WTC11 (cell line): ENCODE data around the gene VWA3B. TPM values are rescaled to one million over a fixed set of nuclear protein-coding genes. Genes with fewer than 3 reads are reported as not detected.

Source experiments
- ATAC-seq: fragments of 200-7000 bp; cut with Tn5 transposase; 2 replicates; pipeline ENCODE4 v1.10.0; 2021; ENCODE audit warnings: mild to moderate bottlenecking, moderate library complexity
- CTCF ChIA-PET: fragments of 300-600 bp; sonication (Branson Sonifier 250); formaldehyde crosslinking; loops from one replicate; lab custom pipeline; 2021; ENCODE audit warnings: antibody characterized with exemption; lab: Charles Lee
- POLR2A ChIA-PET: fragments of 350-600 bp; sonication (Branson Sonifier 250); formaldehyde crosslinking; loops from one replicate; lab custom pipeline; 2021; ENCODE audit warnings: antibody characterized with exemption; lab: Charles Lee
- DNase-seq: peaks from one replicate; pipeline ENCODE4 v3.0.0; 2021; ENCODE audit warnings: low spot score
- H3K27ac Mint-ChIP-seq: 2 replicates; pipeline ENCODE4 v1.8.0; 2021; ENCODE audit warnings: mixed read lengths
- H3K27me3 Mint-ChIP-seq: 2 replicates; pipeline ENCODE4 v1.8.0; 2021; ENCODE audit warnings: low read depth, mild to moderate bottlenecking, moderate library complexity, mixed read lengths
- H3K36me3 Mint-ChIP-seq: 2 replicates; pipeline ENCODE4 v1.8.0; 2021; ENCODE audit warnings: mixed read lengths
- H3K4me1 Mint-ChIP-seq: 2 replicates; pipeline ENCODE4 v1.8.0; 2022; ENCODE audit warnings: mixed read lengths
- H3K4me3 Mint-ChIP-seq: 2 replicates; pipeline ENCODE4 v1.8.0; 2021; ENCODE audit warnings: mild to moderate bottlenecking, moderate library complexity, mixed read lengths
- H3K9me3 Mint-ChIP-seq: 2 replicates; pipeline ENCODE4 v1.8.0; 2021; ENCODE audit warnings: mixed read lengths
- AFF4 ChIP-seq: sonication (generic); formaldehyde crosslinking; IDR thresholded peaks from 2 replicates; pipeline ENCODE4 v1.8.1; 2023; ENCODE audit warnings: mild to moderate bottlenecking, missing genetic modification reagents, borderline replicate concordance
- ARID4B ChIP-seq: sonication (generic); formaldehyde crosslinking; IDR thresholded peaks from 2 replicates; pipeline ENCODE4 v1.8.0; 2023; ENCODE audit warnings: missing genetic modification reagents, mild to moderate bottlenecking, borderline replicate concordance
- ATF1 ChIP-seq: sonication (generic); formaldehyde crosslinking; IDR thresholded peaks from 2 replicates; pipeline ENCODE4 v1.8.1; 2023; ENCODE audit warnings: mild to moderate bottlenecking, moderate library complexity, missing genetic modification reagents
- ATF2 ChIP-seq: sonication (generic); formaldehyde crosslinking; IDR thresholded peaks from 2 replicates; pipeline ENCODE4 v1.8.1; 2022; ENCODE audit warnings: low read depth, missing genetic modification reagents, borderline replicate concordance
- CREB1 ChIP-seq: sonication (generic); formaldehyde crosslinking; IDR thresholded peaks from 2 replicates; pipeline ENCODE4 v1.8.0; 2023; ENCODE audit warnings: mild to moderate bottlenecking, missing genetic modification reagents
- E2F1 ChIP-seq: sonication (generic); formaldehyde crosslinking; IDR thresholded peaks from 2 replicates; pipeline ENCODE4 v1.8.0; 2022; ENCODE audit warnings: mild to moderate bottlenecking, missing genetic modification reagents
- E2F4 ChIP-seq: sonication (generic); formaldehyde crosslinking; IDR thresholded peaks from 2 replicates; pipeline ENCODE4 v1.8.1; 2022; ENCODE audit warnings: low read depth, mild to moderate bottlenecking, moderate library complexity, missing genetic modification reagents, borderline replicate concordance
- ESRRA ChIP-seq: sonication (generic); formaldehyde crosslinking; IDR thresholded peaks from 2 replicates; pipeline ENCODE4 v1.8.1; 2022; ENCODE audit warnings: mild to moderate bottlenecking, missing genetic modification reagents, borderline replicate concordance
- IRF1 ChIP-seq: sonication (generic); formaldehyde crosslinking; IDR thresholded peaks from 2 replicates; pipeline ENCODE4 v1.8.0; 2023; ENCODE audit warnings: missing genetic modification reagents
- NR3C1 ChIP-seq: sonication (generic); formaldehyde crosslinking; conservative IDR thresholded peaks from 2 replicates; pipeline ENCODE4 v1.8.1; 2023; ENCODE audit warnings: low read depth, mild to moderate bottlenecking, missing genetic modification reagents
- RORB ChIP-seq: fragments of 250-450 bp; sonication (Bioruptor Pico); IDR thresholded peaks from 2 replicates; pipeline ENCODE4 v1.9.0; 2021; ENCODE audit warnings: mild to moderate bottlenecking
- ZBTB21 ChIP-seq: sonication (generic); formaldehyde crosslinking; IDR thresholded peaks from 2 replicates; pipeline ENCODE4 v1.8.1; 2023; ENCODE audit warnings: mild to moderate bottlenecking, missing genetic modification reagents, borderline replicate concordance
- ZMAT4 ChIP-seq: fragments of 250-450 bp; sonication (Bioruptor Pico); IDR thresholded peaks from 2 replicates; pipeline ENCODE4 v1.9.0; 2021; ENCODE audit warnings: mild to moderate bottlenecking
- ZNF138 ChIP-seq: sonication (generic); formaldehyde crosslinking; conservative IDR thresholded peaks from 2 replicates; pipeline ENCODE4 v1.8.1; 2022; ENCODE audit warnings: mild to moderate bottlenecking, moderate library complexity, missing genetic modification reagents
- total RNA-seq: library from RNA; stranded (reverse); gene quantifications from 3 replicates; pipeline ENCODE4 v1.2.3, GENCODE V29; 2021

Gene VWA3B
- total RNA-seq, 1 experiment from 2014 or later: not detected

- ChIA-PET CTCF (no interaction called here), POLR2A (interaction anchor here (0.7 kb wide), 1 partner anchor 69 kb away, joined by 3 read pairs; no protein-coding TSS in a partner anchor)
- ATAC-seq: no peak
- peaks cover 71% of the 10 kb centered on the region for H3K9me3 Mint-ChIP-seq
- H3K27me3 Mint-ChIP-seq: peaks cover 9% of the 10 kb centered on the region; the same call in 1 of the 2 replicates
- peaks cover 51% of the 10 kb centered on the region for H3K36me3 Mint-ChIP-seq
- no peak overlapping the region for H3K4me3 Mint-ChIP-seq
- no peaks in the 10 kb centered on the region for H3K4me1 Mint-ChIP-seq
- no peak for DNase-seq
- H3K27ac Mint-ChIP-seq: no peak overlapping the region
- TF ChIP-seq ZBTB21 (CRISPR knock-in tag) (no peak), ZNF138 (CRISPR knock-in tag) (no peak), E2F4 (CRISPR knock-in tag) (no peak), ESRRA (CRISPR knock-in tag) (no peak)
These were observed 237.2 kb downstream of the VWA3B start for GRCh38 chr2:98324181-98324580.

- no peak for ATAC-seq
- CTCF ChIA-PET: no interaction called here
These were observed 240.8 kb downstream of the VWA3B start for GRCh38 chr2:98327776-98328175.

GRCh38 chr2:98329549-98329948 lies 242.6 kb downstream of the VWA3B start:
- CTCF ChIA-PET: no interaction called here
- POLR2A ChIA-PET: no interaction called here
- Mint-ChIP-seq H3K27ac (no peak overlapping the region), H3K27me3 (peaks cover 39% of the 10 kb centered on the region), H3K9me3 (peaks cover 26% of the 10 kb centered on the region)
- ATAC-seq: no peak
- no peak for TF ChIP-seq CREB1 (CRISPR knock-in tag)
- no peak for TF ChIP-seq NR3C1 (CRISPR knock-in tag)
- TF ChIP-seq, all 79 proteins: peak for 0
- H3K4me1 Mint-ChIP-seq: peaks cover 23% of the 10 kb centered on the region
- no peak overlapping the region for H3K4me3 Mint-ChIP-seq
- peaks cover 4% of the 10 kb centered on the region; the same call in 1 of the 2 replicates for H3K36me3 Mint-ChIP-seq
- DNase-seq: no peak

More at GRCh38 chr2:98327776-98328175, 240.8 kb downstream of the VWA3B start:
- peaks cover 18% of the 10 kb centered on the region for H3K36me3 Mint-ChIP-seq
- TF ChIP-seq ATF1 (CRISPR knock-in tag): no peak
- TF ChIP-seq AFF4 (CRISPR knock-in tag): no peak
- H3K9me3 Mint-ChIP-seq: peaks cover 43% of the 10 kb centered on the region
- H3K27me3 Mint-ChIP-seq: peaks cover 27% of the 10 kb centered on the region
- H3K4me3 Mint-ChIP-seq: no peak overlapping the region
- H3K27ac Mint-ChIP-seq: no peak overlapping the region
- peaks cover 8% of the 10 kb centered on the region for H3K4me1 Mint-ChIP-seq
- no peak for DNase-seq
- POLR2A ChIA-PET: no interaction called here

GRCh38 chr2:98332989-98333388 lies 246.0 kb downstream of the VWA3B start:
- POLR2A ChIA-PET: no interaction called here
- CTCF ChIA-PET: interaction anchor here (1.1 kb wide), 1 partner anchor 64 kb away, joined by 3 read pairs; no protein-coding TSS in a partner anchor
- H3K4me3 Mint-ChIP-seq: no peak overlapping the region
- TF ChIP-seq ZMAT4: no peak
- no peak for TF ChIP-seq RORB (CRISPR knock-in tag)
- no peak for TF ChIP-seq ARID4B (CRISPR knock-in tag)
- no peak for TF ChIP-seq E2F1 (CRISPR knock-in tag)
- no peak for TF ChIP-seq IRF1 (CRISPR knock-in tag)
- no peak for TF ChIP-seq ATF2 (CRISPR knock-in tag)
- TF ChIP-seq ESRRA (CRISPR knock-in tag): no peak

More at GRCh38 chr2:98332989-98333388, 246.0 kb downstream of the VWA3B start:
- no peak overlapping the region for H3K27ac Mint-ChIP-seq
- peaks cover 62% of the 10 kb centered on the region for H3K27me3 Mint-ChIP-seq
- peaks cover 43% of the 10 kb centered on the region for H3K4me1 Mint-ChIP-seq
- peaks cover 14% of the 10 kb centered on the region for H3K9me3 Mint-ChIP-seq
- peaks cover 2% of the 10 kb centered on the region; the same call in 1 of the 2 replicates for H3K36me3 Mint-ChIP-seq
- ATAC-seq (no peak), DNase-seq (no peak)
